Measurements from ENCODE around the gene DNAJC8. TPM values are rescaled to one million over a fixed set of nuclear protein-coding genes. Genes with fewer than 3 reads are reported as not detected.

DNAJC8 gene
- total and polyA plus RNA-seq, 2 of the 4 experiments (the other 2 are of a cell fraction) = 53.6 to 81.0 TPM

DNA sequence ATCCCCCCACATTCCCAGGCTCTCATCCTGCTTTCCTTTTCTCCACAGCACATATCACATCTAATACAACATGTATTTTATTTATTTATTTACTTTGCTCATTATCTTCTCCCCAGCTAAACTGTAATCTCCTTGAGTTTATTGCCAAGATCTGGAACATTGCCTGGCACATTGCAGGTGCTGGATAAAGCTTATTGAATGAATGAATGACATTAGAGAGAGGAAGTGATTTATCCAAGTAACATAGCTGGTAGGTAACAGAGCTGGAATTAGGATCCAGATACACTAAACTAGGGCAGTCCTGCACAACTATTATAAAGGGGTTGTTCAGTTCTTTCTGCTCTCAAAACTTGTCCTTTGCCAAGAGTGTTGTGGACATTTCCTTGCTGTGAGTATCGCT lies 47.8 kb downstream of the DNAJC8 start:
- TF ChIP-seq POLR2A (IDR thresholded peaks at IDR 0.05; ENCODE audit: low read depth, low read length) (no peak), FOS (IDR thresholded peaks at IDR 0.05; ENCODE audit: low read depth, low read length) (no peak), SMC3 (IDR thresholded peaks at IDR 0.05; ENCODE audit: low read depth, low read length) (no peak), CHD1 (IDR thresholded peaks at IDR 0.05; ENCODE audit: low read depth, low read length) (no peak), MXI1 (IDR thresholded peaks at IDR 0.05; ENCODE audit: borderline replicate concordance, low read depth, low read length) (no peak)
- TF ChIP-seq, protein P1, sequence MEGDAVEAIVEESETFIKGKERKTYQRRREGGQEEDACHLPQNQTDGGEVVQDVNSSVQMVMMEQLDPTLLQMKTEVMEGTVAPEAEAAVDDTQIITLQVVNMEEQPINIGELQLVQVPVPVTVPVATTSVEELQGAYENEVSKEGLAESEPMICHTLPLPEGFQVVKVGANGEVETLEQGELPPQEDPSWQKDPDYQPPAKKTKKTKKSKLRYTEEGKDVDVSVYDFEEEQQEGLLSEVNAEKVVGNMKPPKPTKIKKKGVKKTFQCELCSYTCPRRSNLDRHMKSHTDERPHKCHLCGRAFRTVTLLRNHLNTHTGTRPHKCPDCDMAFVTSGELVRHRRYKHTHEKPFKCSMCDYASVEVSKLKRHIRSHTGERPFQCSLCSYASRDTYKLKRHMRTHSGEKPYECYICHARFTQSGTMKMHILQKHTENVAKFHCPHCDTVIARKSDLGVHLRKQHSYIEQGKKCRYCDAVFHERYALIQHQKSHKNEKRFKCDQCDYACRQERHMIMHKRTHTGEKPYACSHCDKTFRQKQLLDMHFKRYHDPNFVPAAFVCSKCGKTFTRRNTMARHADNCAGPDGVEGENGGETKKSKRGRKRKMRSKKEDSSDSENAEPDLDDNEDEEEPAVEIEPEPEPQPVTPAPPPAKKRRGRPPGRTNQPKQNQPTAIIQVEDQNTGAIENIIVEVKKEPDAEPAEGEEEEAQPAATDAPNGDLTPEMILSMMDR (conservative IDR thresholded peaks at IDR 0.05; ENCODE audit: low read depth, low read length) = no peak
- H2AK9ac ChIP-seq (replicated peaks; ENCODE audit: low read depth, low read length, poor library complexity) = no peak overlapping the region
- H2BK5ac ChIP-seq (ENCODE audit: low read depth, low read length, poor library complexity, severe bottlenecking) = no peak overlapping the region
- CTCF ChIA-PET = no interaction called here
- no peaks in the 10 kb centered on the region for H3K9me3 ChIP-seq (ENCODE audit: control insufficient read depth, insufficient read depth, low read length)
- no peaks in the 10 kb centered on the region for H3K9me1 ChIP-seq (ENCODE audit: insufficient read depth, low read length)
- no peak for ATAC-seq (ENCODE audit: low read depth)
- no peaks in the 10 kb centered on the region for H3K79me1 ChIP-seq (ENCODE audit: low read depth in 1 of 2, low read length in 2 of 2)
- no peak overlapping the region for H3K23ac ChIP-seq (ENCODE audit: low read depth, low read length)
- no peak overlapping the region for H2AFZ ChIP-seq (replicated peaks; ENCODE audit: low read length, poor library complexity)
- H3K36me3 ChIP-seq (ENCODE audit: control insufficient read depth, insufficient read depth, low read length) = no peaks in the 10 kb centered on the region
- H3K27me3 ChIP-seq (ENCODE audit: control insufficient read depth, insufficient read depth, low read length) = no peaks in the 10 kb centered on the region
- H3K4ac ChIP-seq (ENCODE audit: low read depth, low read length) = no peak overlapping the region
- H3K18ac ChIP-seq (ENCODE audit: low read depth, low read length) = no peak overlapping the region
- no peak overlapping the region for H2BK120ac ChIP-seq (ENCODE audit: low read depth, low read length)
- H3K14ac ChIP-seq (replicated peaks; ENCODE audit: low read depth, low read length) = no peak overlapping the region
- WGBS, 2 experiments (ENCODE audit: extremely low coverage in 2 of 2, insufficient read length in 1 of 2) = 100% methylated on average over 1 of the region's 1 CpG; no CpG with 5 or more reads in 1 of the 2 experiments
- H3K9ac ChIP-seq (ENCODE audit: low read depth, low read length) = no peak overlapping the region
- peaks cover under 1% of the 10 kb centered on the region; the same call in 1 of the 2 replicates for H3K4me1 ChIP-seq (ENCODE audit: control insufficient read depth, insufficient read depth, low read length)
- H3K4me3 ChIP-seq (ENCODE audit: insufficient read depth, low read depth, low read length) = no peak overlapping the region
- intact Hi-C loops (cut with micrococcal nuclease) (no loop called here), in situ Hi-C loops (cut with MboI; ENCODE audit: low sequenced_read_pairs) (no loop called here), dilution Hi-C loops (cut with HindIII; ENCODE audit: low sequenced_read_pairs, unreplicated experiment) (no loop called here)
- H4K8ac ChIP-seq (ENCODE audit: low read depth in 2 of 2, low read length in 2 of 2) = no peak overlapping the region
- no peak overlapping the region for H2BK15ac ChIP-seq (ENCODE audit: low read depth, low read length)
- no peak overlapping the region for H2AK5ac ChIP-seq (ENCODE audit: low read depth, low read length)
- no peak for DNase-seq
- no peak overlapping the region for H4K5ac ChIP-seq (ENCODE audit: low read depth, low read length)
- no peak overlapping the region for H3K56ac ChIP-seq (ENCODE audit: extremely low read depth, insufficient read depth, low read length)
- no TSS peak for BruUV-seq (replicated peaks)
- POLR2A ChIA-PET (ENCODE audit: unreplicated experiment) = no interaction called here
- H3K27ac ChIP-seq (ENCODE audit: insufficient read depth, low read length) = no peak overlapping the region
- no peaks in the 10 kb centered on the region for H4K20me1 ChIP-seq (ENCODE audit: insufficient read depth, low read length)
- no peak overlapping the region for H3K4me2 ChIP-seq (ENCODE audit: low read depth, low read length)
- H2BK20ac ChIP-seq (ENCODE audit: low read depth, low read length) = no peak overlapping the region
- H4K91ac ChIP-seq (ENCODE audit: insufficient read depth, low read depth, low read length) = no peak overlapping the region
